NCI-H524 treated with DMSO at 0.1 percent for 48 hours (cell line): ENCODE data around the gene MCM3AP.

ENCODE experiments used
- DNase-seq: peaks from one replicate; lab custom pipeline; 2025; lab: John Stamatoyannopoulos, UW

The MCM3AP gene

GRCh38 chr21:46269466-46269865 lies 15.9 kb downstream of the MCM3AP start:
- DNase-seq: no peak

- no peak for DNase-seq
These were observed 17.0 kb downstream of the MCM3AP start for GRCh38 chr21:46268371-46268770.

- DNase-seq: no peak
These were observed 18.5 kb downstream of the MCM3AP start for GRCh38 chr21:46266946-46267345.

- DNase-seq: no peak
These were observed 19.5 kb downstream of the MCM3AP start for GRCh38 chr21:46265736-46266525.

GRCh38 chr21:46264690-46265144 lies 20.7 kb downstream of the MCM3AP start:
- DNase-seq: no peak

- DNase-seq: no peak
These were observed 21.2 kb downstream of the MCM3AP start for GRCh38 chr21:46264046-46264689.

GRCh38 chr21:46256501-46256994 lies 28.9 kb downstream of the MCM3AP start:
- DNase-seq: no peak

GRCh38 chr21:46255758-46256337 lies 29.6 kb downstream of the MCM3AP start:
- DNase-seq: no peak

GRCh38 chr21:46255166-46255565 lies 30.2 kb downstream of the MCM3AP start:
- no peak for DNase-seq

GRCh38 chr21:46254208-46254975 lies 31.0 kb downstream of the MCM3AP start:
- no peak for DNase-seq

GRCh38 chr21:46253610-46254124 lies 31.7 kb downstream of the MCM3AP start:
- no peak for DNase-seq

GRCh38 chr21:46252840-46253239 lies 32.6 kb downstream of the MCM3AP start:
- no peak for DNase-seq

GRCh38 chr21:46250146-46250725 lies 35.2 kb downstream of the MCM3AP start:
- no peak for DNase-seq

GRCh38 chr21:46248827-46249226 lies 36.6 kb downstream of the MCM3AP start:
- no peak for DNase-seq

- DNase-seq: no peak
These were observed 37.0 kb downstream of the MCM3AP start for GRCh38 chr21:46248422-46248782.

GRCh38 chr21:46247699-46248421 lies 37.6 kb downstream of the MCM3AP start:
- DNase-seq: no peak

- no peak for DNase-seq
These were observed 39.1 kb downstream of the MCM3AP start for GRCh38 chr21:46246345-46246744.

- no peak for DNase-seq
These were observed 40.0 kb downstream of the MCM3AP start for GRCh38 chr21:46245213-46245915.

GRCh38 chr21:46244602-46245001 lies 40.8 kb downstream of the MCM3AP start:
- DNase-seq: no peak

GRCh38 chr21:46243960-46244361 lies 41.5 kb downstream of the MCM3AP start:
- no peak for DNase-seq
